Astrocyte (in vitro differentiated cells and primary cell): Measurements from ENCODE around the gene TTC8. TPM values are rescaled to one million over a fixed set of nuclear protein-coding genes. Genes with fewer than 3 reads are reported as not detected.
A peak's percentile ranks its signal among the peaks of the same experiment; 100 is the strongest.

Experiments used
- DNase-seq: peaks from one replicate; pipeline ENCODE4 v3.0.0-alpha.2; 2010; ENCODE audit warnings: low read depth
- FAIRE-seq: peaks from 2 replicates; lab custom pipeline; 2011; peaks lifted over from hg19 to GRCh38; lab: Jason Lieb, UNC
- H2AFZ ChIP-seq: 2 replicates; pipeline ENCODE4 v1.6.0; 2012; ENCODE audit warnings: low read depth, low read length, inconsistent platforms
- H3K27ac ChIP-seq: 2 replicates; pipeline ENCODE4 v1.5.1; 2011; ENCODE audit warnings: low read depth, low read length, inconsistent platforms
- H3K27me3 ChIP-seq: 2 replicates; pipeline ENCODE4 v1.6.0; 2011; ENCODE audit warnings: low read length, inconsistent platforms; ENCODE audit not compliant: insufficient read depth
- H3K36me3 ChIP-seq: 2 replicates; pipeline ENCODE4 v1.5.1; 2011; ENCODE audit warnings: low read length, inconsistent platforms; ENCODE audit not compliant: insufficient read depth
- H3K4me1 ChIP-seq: 2 replicates; pipeline ENCODE4 v1.5.1; 2011; ENCODE audit warnings: low read length, inconsistent platforms; ENCODE audit not compliant: insufficient read depth
- H3K4me2 ChIP-seq: 2 replicates; pipeline ENCODE4 v1.6.0; 2012; ENCODE audit warnings: low read length, inconsistent platforms
- H3K4me3 ChIP-seq: 2 replicates; pipeline ENCODE4 v1.5.1; 2011; ENCODE audit warnings: low read depth, mild to moderate bottlenecking, low read length, inconsistent platforms; ENCODE audit not compliant: insufficient read depth
- H3K79me2 ChIP-seq: 2 replicates; pipeline ENCODE4 v1.6.0; 2012; ENCODE audit warnings: mild to moderate bottlenecking, low read length, inconsistent platforms; ENCODE audit not compliant: insufficient read depth
- H3K9ac ChIP-seq: 2 replicates; pipeline ENCODE4 v1.6.0; 2012; ENCODE audit warnings: mild to moderate bottlenecking, low read length, inconsistent platforms
- H3K9me3 ChIP-seq: 2 replicates; pipeline ENCODE4 v1.5.1; 2012; ENCODE audit warnings: low read depth, mild to moderate bottlenecking, low read length, inconsistent platforms; ENCODE audit not compliant: insufficient read depth
- H4K20me1 ChIP-seq: 2 replicates; pipeline ENCODE4 v1.6.0; 2012; ENCODE audit warnings: low read length, inconsistent platforms; ENCODE audit not compliant: insufficient read depth
- H3K27ac Mint-ChIP-seq: one replicate; pipeline ENCODE4 v1.8.0; 2021; ENCODE audit warnings: mild to moderate bottlenecking, mixed read lengths; ENCODE audit not compliant: unreplicated experiment
- H3K27me3 Mint-ChIP-seq: one replicate; pipeline ENCODE4 v1.8.0; 2021; ENCODE audit warnings: low read depth, mixed read lengths; ENCODE audit not compliant: unreplicated experiment
- H3K36me3 Mint-ChIP-seq: one replicate; pipeline ENCODE4 v1.8.0; 2021; ENCODE audit warnings: low read depth, mixed read lengths; ENCODE audit not compliant: unreplicated experiment
- H3K4me1 Mint-ChIP-seq: one replicate; pipeline ENCODE4 v1.8.0; 2021; ENCODE audit warnings: low read depth, mixed read lengths; ENCODE audit not compliant: unreplicated experiment
- H3K4me3 Mint-ChIP-seq: one replicate; pipeline ENCODE4 v1.8.0; 2021; ENCODE audit warnings: mild to moderate bottlenecking, moderate library complexity, mixed read lengths; ENCODE audit not compliant: unreplicated experiment
- H3K9me3 Mint-ChIP-seq: one replicate; pipeline ENCODE4 v1.8.0; 2021; ENCODE audit warnings: mild to moderate bottlenecking, mixed read lengths; ENCODE audit not compliant: unreplicated experiment
- EZH2 ChIP-seq: IDR thresholded peaks from 2 replicates; pipeline ENCODE4 v1.6.1; 2012; ENCODE audit warnings: mild to moderate bottlenecking, low read length, inconsistent platforms; ENCODE audit not compliant: insufficient read depth
- total RNA-seq: library from RNA; stranded (reverse); gene quantifications from 2 replicates; pipeline ENCODE4 v1.2.1, GENCODE V29; 2021
- TF ChIP-seq, protein P1 (sequence below): IDR thresholded peaks from 2 replicates; pipeline ENCODE4 v1.5.1; 2011; ENCODE audit warnings: low read depth, mild to moderate bottlenecking, inconsistent platforms, low read length, moderate library complexity; ENCODE audit not compliant: insufficient read depth

The TTC8 gene
- total RNA-seq, 1 donor from 2014 or later: 23.7 TPM

DNA sequence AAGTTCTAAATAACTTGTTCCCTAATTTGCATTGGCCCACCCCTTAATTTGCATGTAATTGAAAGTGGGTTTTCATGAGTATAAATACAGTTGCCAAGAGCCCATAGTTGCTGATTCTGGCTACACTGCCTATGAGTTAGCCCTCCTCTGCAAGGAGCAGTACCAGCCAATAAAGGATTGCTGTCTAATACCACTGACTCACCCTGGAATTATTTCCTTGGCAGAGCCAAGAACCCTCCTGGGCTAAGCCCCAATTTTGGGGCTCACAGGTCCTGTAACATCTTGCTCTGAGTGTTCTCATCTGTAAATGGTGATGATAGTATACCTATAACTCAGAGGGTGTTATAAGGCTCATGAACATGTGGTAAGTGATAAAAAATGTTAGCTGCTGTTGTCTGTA, 6.8 kb downstream of the TTC8 start:
- no peak overlapping the region for H3K4me3 ChIP-seq
- H3K27ac ChIP-seq: no peak overlapping the region
- H3K27me3 Mint-ChIP-seq: no peaks in the 10 kb centered on the region
- peaks cover 49% of the 10 kb centered on the region for H3K79me2 ChIP-seq
- no peak overlapping the region for H3K4me3 Mint-ChIP-seq
- no peak overlapping the region for H3K27ac Mint-ChIP-seq
- no peaks in the 10 kb centered on the region for H3K27me3 ChIP-seq
- no peak overlapping the region for H3K9ac ChIP-seq
- H3K4me1 Mint-ChIP-seq: peaks cover 21% of the 10 kb centered on the region
- peaks cover 32% of the 10 kb centered on the region for H3K4me1 ChIP-seq
- FAIRE-seq (no peak), DNase-seq (peak; percentile 84)
- H3K9me3 Mint-ChIP-seq: no peaks in the 10 kb centered on the region
- no peaks in the 10 kb centered on the region for H4K20me1 ChIP-seq
- no peaks in the 10 kb centered on the region for H3K9me3 ChIP-seq
- H3K36me3 ChIP-seq: no peaks in the 10 kb centered on the region
- no peak overlapping the region for H2AFZ ChIP-seq
- no peak overlapping the region for H3K4me2 ChIP-seq
- H3K36me3 Mint-ChIP-seq: no peaks in the 10 kb centered on the region
- TF ChIP-seq, protein P1, sequence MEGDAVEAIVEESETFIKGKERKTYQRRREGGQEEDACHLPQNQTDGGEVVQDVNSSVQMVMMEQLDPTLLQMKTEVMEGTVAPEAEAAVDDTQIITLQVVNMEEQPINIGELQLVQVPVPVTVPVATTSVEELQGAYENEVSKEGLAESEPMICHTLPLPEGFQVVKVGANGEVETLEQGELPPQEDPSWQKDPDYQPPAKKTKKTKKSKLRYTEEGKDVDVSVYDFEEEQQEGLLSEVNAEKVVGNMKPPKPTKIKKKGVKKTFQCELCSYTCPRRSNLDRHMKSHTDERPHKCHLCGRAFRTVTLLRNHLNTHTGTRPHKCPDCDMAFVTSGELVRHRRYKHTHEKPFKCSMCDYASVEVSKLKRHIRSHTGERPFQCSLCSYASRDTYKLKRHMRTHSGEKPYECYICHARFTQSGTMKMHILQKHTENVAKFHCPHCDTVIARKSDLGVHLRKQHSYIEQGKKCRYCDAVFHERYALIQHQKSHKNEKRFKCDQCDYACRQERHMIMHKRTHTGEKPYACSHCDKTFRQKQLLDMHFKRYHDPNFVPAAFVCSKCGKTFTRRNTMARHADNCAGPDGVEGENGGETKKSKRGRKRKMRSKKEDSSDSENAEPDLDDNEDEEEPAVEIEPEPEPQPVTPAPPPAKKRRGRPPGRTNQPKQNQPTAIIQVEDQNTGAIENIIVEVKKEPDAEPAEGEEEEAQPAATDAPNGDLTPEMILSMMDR: no peak
- no peak for TF ChIP-seq EZH2

GRCh38 chr14:88834883-88835431, 10.5 kb downstream of the TTC8 start:
- TF ChIP-seq EZH2: no peak
- TF ChIP-seq, protein P1: no peak
- FAIRE-seq: peak; percentile 82

GRCh38 chr14:88835661-88836060, 11.2 kb downstream of the TTC8 start:
- peak overlapping the region; percentile 29 for H3K9ac ChIP-seq
- FAIRE-seq: no peak
- peaks cover 41% of the 10 kb centered on the region for H3K79me2 ChIP-seq
- peaks cover 17% of the 10 kb centered on the region for H3K4me1 Mint-ChIP-seq
- no peak for DNase-seq
- peak overlapping the region; percentile 64 for H3K4me2 ChIP-seq
- H4K20me1 ChIP-seq: no peaks in the 10 kb centered on the region
- H3K27me3 Mint-ChIP-seq: no peaks in the 10 kb centered on the region
- no peak overlapping the region for H3K27ac Mint-ChIP-seq
- H3K27ac ChIP-seq: peak overlapping the region; percentile 79
- H3K9me3 ChIP-seq: no peaks in the 10 kb centered on the region
- no peaks in the 10 kb centered on the region for H3K27me3 ChIP-seq
- H3K36me3 Mint-ChIP-seq: no peaks in the 10 kb centered on the region
- no peaks in the 10 kb centered on the region for H3K36me3 ChIP-seq
- H3K9me3 Mint-ChIP-seq: no peaks in the 10 kb centered on the region
- no peak overlapping the region for H3K4me3 Mint-ChIP-seq
- no peak overlapping the region for H2AFZ ChIP-seq
- TF ChIP-seq, protein P1: no peak
- TF ChIP-seq EZH2: no peak
- no peak overlapping the region for H3K4me3 ChIP-seq
- H3K4me1 ChIP-seq: peaks cover 33% of the 10 kb centered on the region

More at GRCh38 chr14:88834883-88835431, 10.5 kb downstream of the TTC8 start:
- no peaks in the 10 kb centered on the region for H3K36me3 ChIP-seq
- H3K9ac ChIP-seq: peak overlapping the region; percentile 29
- peaks cover 45% of the 10 kb centered on the region for H3K79me2 ChIP-seq
- peak overlapping the region; percentile 79 for H3K27ac ChIP-seq
- Mint-ChIP-seq H3K27me3 (no peaks in the 10 kb centered on the region), H3K4me3 (no peak overlapping the region), H3K9me3 (no peaks in the 10 kb centered on the region), H3K4me1 (peaks cover 20% of the 10 kb centered on the region), H3K36me3 (no peaks in the 10 kb centered on the region), H3K27ac (peak overlapping the region; percentile 36)
- peak; percentile 73 for DNase-seq
- no peak overlapping the region for H2AFZ ChIP-seq
- no peak overlapping the region for H3K4me3 ChIP-seq
- no peaks in the 10 kb centered on the region for H4K20me1 ChIP-seq
- no peaks in the 10 kb centered on the region for H3K27me3 ChIP-seq
- H3K4me1 ChIP-seq: peaks cover 33% of the 10 kb centered on the region
- peak overlapping the region; percentile 64 for H3K4me2 ChIP-seq
- H3K9me3 ChIP-seq: no peaks in the 10 kb centered on the region
